Progenitor cell of endocrine pancreas (in vitro differentiated cells): ENCODE measurements around the gene RBM18. TPM values are rescaled to one million over a fixed set of nuclear protein-coding genes. Genes with fewer than 3 reads are reported as not detected.

Experiments used
- DNase-seq: peaks from one replicate; pipeline ENCODE4 v3.0.0; 2021; ENCODE audit warnings: low spot score; ENCODE audit not compliant: unreplicated experiment
- H3K27ac Mint-ChIP-seq: 2 replicates; pipeline ENCODE4 v1.8.0; 2021; ENCODE audit warnings: mild to moderate bottlenecking, moderate library complexity, mixed read lengths
- H3K27me3 Mint-ChIP-seq: 2 replicates; pipeline ENCODE4 v1.8.0; 2021; ENCODE audit warnings: mixed read lengths
- H3K36me3 Mint-ChIP-seq: 2 replicates; pipeline ENCODE4 v1.8.0; 2022; ENCODE audit warnings: mixed read lengths; ENCODE audit not compliant: insufficient read depth
- H3K4me1 Mint-ChIP-seq: 2 replicates; pipeline ENCODE4 v1.8.0; 2021; ENCODE audit warnings: low read depth, mixed read lengths
- H3K4me3 Mint-ChIP-seq: 2 replicates; pipeline ENCODE4 v1.8.0; 2021; ENCODE audit warnings: low read depth, mild to moderate bottlenecking, moderate library complexity, mixed read lengths
- H3K9me3 Mint-ChIP-seq: 2 replicates; pipeline ENCODE4 v1.8.0; 2021; ENCODE audit warnings: low read depth, mixed read lengths
- total RNA-seq: library from RNA; stranded (reverse); gene quantifications from 2 replicates; pipeline ENCODE4 v1.2.1, GENCODE V29; 2021
- TF ChIP-seq, protein P1 (sequence below): fragments of 200-600 bp; sonication (generic); IDR thresholded peaks from one replicate; pipeline ENCODE4 v1.5.0; 2021; ENCODE audit warnings: antibody characterized with exemption, mild to moderate bottlenecking; ENCODE audit not compliant: unreplicated experiment

The RBM18 gene
- total RNA-seq, 1 donor from 2014 or later: 23.6 TPM

GRCh38 chr9:122214507-122214906, 50.1 kb downstream of the RBM18 start:
- Mint-ChIP-seq H3K27me3 (peaks cover 91% of the 10 kb centered on the region), H3K27ac (no peak overlapping the region), H3K36me3 (no peaks in the 10 kb centered on the region), H3K4me1 (peaks cover 4% of the 10 kb centered on the region), H3K4me3 (peak overlapping the region; percentile 60), H3K9me3 (no peaks in the 10 kb centered on the region)
- no peak for DNase-seq
- TF ChIP-seq, protein P1, sequence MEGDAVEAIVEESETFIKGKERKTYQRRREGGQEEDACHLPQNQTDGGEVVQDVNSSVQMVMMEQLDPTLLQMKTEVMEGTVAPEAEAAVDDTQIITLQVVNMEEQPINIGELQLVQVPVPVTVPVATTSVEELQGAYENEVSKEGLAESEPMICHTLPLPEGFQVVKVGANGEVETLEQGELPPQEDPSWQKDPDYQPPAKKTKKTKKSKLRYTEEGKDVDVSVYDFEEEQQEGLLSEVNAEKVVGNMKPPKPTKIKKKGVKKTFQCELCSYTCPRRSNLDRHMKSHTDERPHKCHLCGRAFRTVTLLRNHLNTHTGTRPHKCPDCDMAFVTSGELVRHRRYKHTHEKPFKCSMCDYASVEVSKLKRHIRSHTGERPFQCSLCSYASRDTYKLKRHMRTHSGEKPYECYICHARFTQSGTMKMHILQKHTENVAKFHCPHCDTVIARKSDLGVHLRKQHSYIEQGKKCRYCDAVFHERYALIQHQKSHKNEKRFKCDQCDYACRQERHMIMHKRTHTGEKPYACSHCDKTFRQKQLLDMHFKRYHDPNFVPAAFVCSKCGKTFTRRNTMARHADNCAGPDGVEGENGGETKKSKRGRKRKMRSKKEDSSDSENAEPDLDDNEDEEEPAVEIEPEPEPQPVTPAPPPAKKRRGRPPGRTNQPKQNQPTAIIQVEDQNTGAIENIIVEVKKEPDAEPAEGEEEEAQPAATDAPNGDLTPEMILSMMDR: no peak

DNA sequence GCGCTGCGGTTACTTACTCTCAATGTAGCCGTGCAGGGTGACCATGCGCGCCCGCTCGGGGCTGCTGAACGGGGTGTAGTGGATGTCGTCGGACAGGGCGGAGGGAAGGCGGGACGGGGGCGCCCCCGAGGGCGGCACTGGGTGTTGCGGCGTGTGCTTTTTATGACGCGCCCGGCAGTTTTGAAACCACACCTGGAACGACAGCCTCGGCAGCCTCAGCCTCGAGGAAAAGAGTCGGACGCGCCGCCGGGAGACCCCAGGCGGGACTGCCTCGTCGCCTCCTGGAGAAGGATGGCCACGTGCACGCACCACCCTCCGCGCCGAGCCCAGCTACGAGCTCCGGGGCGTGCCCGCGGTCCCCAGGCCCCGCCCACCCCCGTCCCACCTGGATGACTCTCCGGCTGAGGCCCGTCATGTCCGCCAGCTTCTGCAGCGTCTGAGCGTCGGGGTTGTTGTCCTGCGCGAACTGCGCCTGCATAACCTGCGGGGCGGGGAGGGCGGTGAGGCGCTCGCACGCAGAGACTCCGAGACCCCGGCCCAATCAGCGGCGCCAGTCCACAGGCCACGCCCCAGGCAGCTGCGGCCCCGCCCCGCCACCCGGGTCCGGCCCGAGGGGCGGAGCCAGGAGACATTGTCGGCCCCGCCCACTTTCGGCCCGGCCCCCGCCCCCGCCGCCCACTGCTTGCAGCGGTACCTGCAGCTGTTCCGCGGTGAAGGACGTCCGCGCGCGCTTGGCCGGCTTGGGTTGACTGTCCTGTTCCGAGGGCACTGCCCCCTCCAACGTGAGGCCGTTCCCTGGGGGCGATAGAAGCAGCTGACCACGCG, 50.8 kb downstream of the RBM18 start:
- Mint-ChIP-seq H3K9me3 (no peaks in the 10 kb centered on the region), H3K4me1 (no peaks in the 10 kb centered on the region), H3K27me3 (peaks cover 91% of the 10 kb centered on the region), H3K27ac (no peak overlapping the region), H3K36me3 (no peaks in the 10 kb centered on the region), H3K4me3 (peak overlapping the region; percentile 60)
- peak; percentile 73 for DNase-seq
- TF ChIP-seq, protein P1: peak; percentile 19

GRCh38 chr9:122213102-122213588, 51.5 kb downstream of the RBM18 start:
- H3K4me1 Mint-ChIP-seq: no peaks in the 10 kb centered on the region
- peak overlapping the region; percentile 1 for H3K4me3 Mint-ChIP-seq
- H3K27me3 Mint-ChIP-seq: peaks cover 89% of the 10 kb centered on the region
- no peaks in the 10 kb centered on the region for H3K9me3 Mint-ChIP-seq
- no peak for DNase-seq
- H3K36me3 Mint-ChIP-seq: no peaks in the 10 kb centered on the region
- TF ChIP-seq, protein P1: no peak
- no peak overlapping the region for H3K27ac Mint-ChIP-seq

- no peak overlapping the region for H3K27ac Mint-ChIP-seq
- H3K4me1 Mint-ChIP-seq: no peaks in the 10 kb centered on the region
- H3K9me3 Mint-ChIP-seq: no peaks in the 10 kb centered on the region
- no peak for DNase-seq
- no peaks in the 10 kb centered on the region for H3K36me3 Mint-ChIP-seq
- TF ChIP-seq, protein P1: no peak
- H3K4me3 Mint-ChIP-seq: no peak overlapping the region
- peaks cover 89% of the 10 kb centered on the region for H3K27me3 Mint-ChIP-seq
Observed at GRCh38 chr9:122212473-122213004, 52.1 kb downstream of the RBM18 start.

GRCh38 chr9:122209451-122209850, 55.2 kb downstream of the RBM18 start:
- H3K4me1 Mint-ChIP-seq: no peaks in the 10 kb centered on the region
- H3K4me3 Mint-ChIP-seq: no peak overlapping the region
- DNase-seq: no peak
- no peak overlapping the region for H3K27ac Mint-ChIP-seq
- TF ChIP-seq, protein P1: no peak
- H3K36me3 Mint-ChIP-seq: no peaks in the 10 kb centered on the region
- no peaks in the 10 kb centered on the region for H3K9me3 Mint-ChIP-seq
- H3K27me3 Mint-ChIP-seq: peaks cover 83% of the 10 kb centered on the region
